Measurements from ENCODE around the gene CMTR1.
"Not testable (repeated sequence)": the region's sequence is repeated elsewhere in the genome, so short reads cannot be mapped to it uniquely, and the experiment has no call there.

Gene CMTR1

GRCh38 chr6:37495244-37495934, 62.4 kb downstream of the CMTR1 start:
- DNase-seq = peak; percentile 65

GRCh38 chr6:37496951-37497885, 64.2 kb downstream of the CMTR1 start:
- no peak for DNase-seq

- DNase-seq = peak; percentile 99
These were observed 66.6 kb downstream of the CMTR1 start, which contains the start of gene CCDC167 for GRCh38 chr6:37499433-37500293. CCDC167 (minus strand) TSS chr6:37499893; CDS start chr6:37499863, 30 bp downstream.

- DNase-seq = no peak
These were observed 67.2 kb downstream of the CMTR1 start for GRCh38 chr6:37500294-37500608.

- not testable (repeated sequence) for DNase-seq
These were observed 67.9 kb downstream of the CMTR1 start for GRCh38 chr6:37500904-37501303.

- peak; percentile 62 for DNase-seq
These were observed 68.8 kb downstream of the CMTR1 start for GRCh38 chr6:37501632-37502491.

- peak; percentile 58 for DNase-seq
These were observed 69.8 kb downstream of the CMTR1 start for GRCh38 chr6:37502703-37503291.

GRCh38 chr6:37503309-37503965, 70.4 kb downstream of the CMTR1 start:
- no peak for DNase-seq

GRCh38 chr6:37504024-37504423, 71.0 kb downstream of the CMTR1 start:
- DNase-seq = no peak

GRCh38 chr6:37506479-37506878, 73.5 kb downstream of the CMTR1 start:
- DNase-seq = no peak

- no peak for DNase-seq
These were observed 74.1 kb downstream of the CMTR1 start for GRCh38 chr6:37507077-37507476.

- DNase-seq = peak; percentile 42
These were observed 74.8 kb downstream of the CMTR1 start for GRCh38 chr6:37507690-37508421.

GRCh38 chr6:37511201-37511600, 78.2 kb downstream of the CMTR1 start:
- no peak for DNase-seq

- no peak for DNase-seq
These were observed 78.9 kb downstream of the CMTR1 start for GRCh38 chr6:37511910-37512399.

GRCh38 chr6:37512400-37513011, 79.5 kb downstream of the CMTR1 start:
- DNase-seq = no peak

GRCh38 chr6:37513155-37513554, 80.1 kb downstream of the CMTR1 start:
- DNase-seq = no peak

- no peak for DNase-seq
These were observed 80.6 kb downstream of the CMTR1 start for GRCh38 chr6:37513576-37513975.

- peak; percentile 79 for DNase-seq
These were observed 81.3 kb downstream of the CMTR1 start for GRCh38 chr6:37514321-37514771.

- peak; percentile 28 for DNase-seq
These were observed 81.8 kb downstream of the CMTR1 start for GRCh38 chr6:37514837-37515236.

GRCh38 chr6:37515712-37516075, 82.7 kb downstream of the CMTR1 start:
- no peak for DNase-seq
